SU-DHL-6 (cell line): Measurements from ENCODE around the gene ATMIN.

Experiments
- EZH2phosphoT487 ChIP-seq: fragments of 200-600 bp; sonication (generic), shearing (Covaris generic); conservative IDR thresholded peaks from 2 replicates; pipeline ENCODE4 v1.6.1; 2018; ENCODE audit warnings: mild to moderate bottlenecking, antibody characterized with exemption, low read length, moderate library complexity, mixed read lengths
- TF ChIP-seq, protein P1 (sequence below): fragments of 200-600 bp; sonication (generic); IDR thresholded peaks from one replicate; pipeline ENCODE4 v1.5.1; 2017; ENCODE audit warnings: antibody characterized with exemption, mild to moderate bottlenecking, low read length, moderate library complexity; ENCODE audit not compliant: insufficient read depth, poor library complexity, severe bottlenecking

DNA sequence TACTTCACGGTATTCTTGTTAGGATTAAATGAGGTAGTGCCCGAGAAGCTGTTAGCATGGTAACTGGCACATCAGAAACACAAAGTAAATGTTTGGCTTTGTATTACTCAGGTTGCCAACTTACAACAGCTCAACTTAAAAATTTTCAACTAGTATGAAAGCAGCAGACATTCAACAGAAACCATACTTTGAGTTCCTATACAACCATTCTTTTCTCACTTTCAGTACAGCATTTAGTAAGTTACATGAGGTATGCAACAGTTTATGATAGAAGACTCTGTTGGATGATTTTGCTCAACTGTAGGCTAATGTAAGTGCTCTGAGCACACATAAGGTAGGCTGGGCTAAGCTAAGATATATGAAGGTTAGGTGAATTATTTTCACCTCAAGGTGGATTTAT, 21.0 kb upstream of the ATMIN start:
- TF ChIP-seq, protein P1, sequence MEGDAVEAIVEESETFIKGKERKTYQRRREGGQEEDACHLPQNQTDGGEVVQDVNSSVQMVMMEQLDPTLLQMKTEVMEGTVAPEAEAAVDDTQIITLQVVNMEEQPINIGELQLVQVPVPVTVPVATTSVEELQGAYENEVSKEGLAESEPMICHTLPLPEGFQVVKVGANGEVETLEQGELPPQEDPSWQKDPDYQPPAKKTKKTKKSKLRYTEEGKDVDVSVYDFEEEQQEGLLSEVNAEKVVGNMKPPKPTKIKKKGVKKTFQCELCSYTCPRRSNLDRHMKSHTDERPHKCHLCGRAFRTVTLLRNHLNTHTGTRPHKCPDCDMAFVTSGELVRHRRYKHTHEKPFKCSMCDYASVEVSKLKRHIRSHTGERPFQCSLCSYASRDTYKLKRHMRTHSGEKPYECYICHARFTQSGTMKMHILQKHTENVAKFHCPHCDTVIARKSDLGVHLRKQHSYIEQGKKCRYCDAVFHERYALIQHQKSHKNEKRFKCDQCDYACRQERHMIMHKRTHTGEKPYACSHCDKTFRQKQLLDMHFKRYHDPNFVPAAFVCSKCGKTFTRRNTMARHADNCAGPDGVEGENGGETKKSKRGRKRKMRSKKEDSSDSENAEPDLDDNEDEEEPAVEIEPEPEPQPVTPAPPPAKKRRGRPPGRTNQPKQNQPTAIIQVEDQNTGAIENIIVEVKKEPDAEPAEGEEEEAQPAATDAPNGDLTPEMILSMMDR = no peak
- TF ChIP-seq EZH2phosphoT487 = no peak
